Measurements from ENCODE around the gene CSPG4. TPM values are rescaled to one million over a fixed set of nuclear protein-coding genes. Genes with fewer than 3 reads are reported as not detected.

The CSPG4 gene
- total RNA-seq, 1 experiment from 2014 or later = 17.5 TPM

GRCh38 chr15:75671730-75672602, 40.7 kb downstream of the CSPG4 start:
- CTCF ChIA-PET = interaction anchor here (0.5 to 1.4 kb wide), 2 partner anchors 34 to 62 kb away, joined by 3 to 4 read pairs; no protein-coding TSS in a partner anchor
- Histone ChIP-seq H3K27ac (ENCODE audit: low read length) (peak overlapping the region; percentile 71), H3K9me3 (ENCODE audit: control insufficient read depth, insufficient read depth, low read depth, low read length) (no peaks in the 10 kb centered on the region), H3K4me3 (ENCODE audit: low read depth in 2 of 2, low read length in 2 of 2) (no peak overlapping the region), H3K36me3 (ENCODE audit: control insufficient read depth, insufficient read depth, low read length) (no peaks in the 10 kb centered on the region), H3K27me3 (ENCODE audit: control insufficient read depth, insufficient read depth, low read length) (no peaks in the 10 kb centered on the region), H3K4me1 (ENCODE audit: control insufficient read depth, insufficient read depth, low read length) (peaks cover 30% of the 10 kb centered on the region)
- ATAC-seq (no peak), DNase-seq (ENCODE audit: low read depth, low spot score) (no peak)
- no peak for TF ChIP-seq CTCF (IDR thresholded peaks at IDR 0.05)
- in situ Hi-C loops (cut with HindIII; ENCODE audit: low pct_unique_long_range_greater_than_20kb, low sequenced_read_pairs) (no loop called here), intact Hi-C loops (cut with micrococcal nuclease; ENCODE audit: unreplicated experiment) (no loop called here)
- BruUV-seq (replicated peaks) = no TSS peak
- POLR2A ChIA-PET = interaction anchor here (0.6 to 1.1 kb wide), 4 partner anchors 34 to 326 kb away, joined by 3 to 8 read pairs (median 4); no protein-coding TSS in a partner anchor

- intact Hi-C loops (cut with micrococcal nuclease; ENCODE audit: unreplicated experiment) (no loop called here), in situ Hi-C loops (cut with HindIII; ENCODE audit: low pct_unique_long_range_greater_than_20kb, low sequenced_read_pairs) (no loop called here)
- DNase-seq (ENCODE audit: low read depth, low spot score) (no peak), ATAC-seq (no peak)
- Histone ChIP-seq H3K27ac (ENCODE audit: low read length) (no peak overlapping the region), H3K9me3 (ENCODE audit: control insufficient read depth, insufficient read depth, low read depth, low read length) (no peaks in the 10 kb centered on the region), H3K36me3 (ENCODE audit: control insufficient read depth, insufficient read depth, low read length) (no peaks in the 10 kb centered on the region), H3K27me3 (ENCODE audit: control insufficient read depth, insufficient read depth, low read length) (no peaks in the 10 kb centered on the region), H3K4me3 (ENCODE audit: low read depth in 2 of 2, low read length in 2 of 2) (no peak overlapping the region), H3K4me1 (ENCODE audit: control insufficient read depth, insufficient read depth, low read length) (peaks cover 38% of the 10 kb centered on the region)
- TF ChIP-seq SIN3A (IDR thresholded peaks at IDR 0.05; ENCODE audit: borderline replicate concordance, insufficient read depth, low read depth, low read length) (no peak), REST (IDR thresholded peaks at IDR 0.05; ENCODE audit: insufficient read depth in 1 of 2, low read depth in 2 of 2, low read length in 1 of 2) (no peak), POLR2AphosphoS5 (IDR thresholded peaks at IDR 0.05; ENCODE audit: low read depth, low read length) (no peak), CTCF (IDR thresholded peaks at IDR 0.05) (no peak), TCF7L2 (IDR thresholded peaks at IDR 0.05; ENCODE audit: low read depth, low read length) (no peak)
- no TSS peak for BruUV-seq (replicated peaks)
- ChIA-PET POLR2A (no interaction called here), CTCF (no interaction called here)
Observed at GRCh38 chr15:75669879-75670212, 42.8 kb downstream of the CSPG4 start.

Data from Panc1 (cell line).